ENCODE measurements around the gene TMEM38A.
"Not testable (repeated sequence)": the region's sequence is repeated elsewhere in the genome, so short reads cannot be mapped to it uniquely, and the experiment has no call there.

The TMEM38A gene

GRCh38 chr19:16637535-16637934 lies 23.4 kb upstream of the TMEM38A start:
- no peak for DNase-seq

- DNase-seq, result no peak
Measured at GRCh38 chr19:16638666-16639065, 22.3 kb upstream of the TMEM38A start.

GRCh38 chr19:16640951-16641350 lies 20.0 kb upstream of the TMEM38A start:
- DNase-seq, result no peak

GRCh38 chr19:16641695-16642094 lies 19.2 kb upstream of the TMEM38A start:
- no peak for DNase-seq

- DNase-seq, result peak in 44 of 51 donors; percentile 0 to 82 (median 50)
Measured at GRCh38 chr19:16645140-16645539, 15.8 kb upstream of the TMEM38A start.

GRCh38 chr19:16649734-16650133 lies 11.2 kb upstream of the TMEM38A start:
- no peak for DNase-seq

- no peak for DNase-seq
Measured at GRCh38 chr19:16650821-16651220, 10.1 kb upstream of the TMEM38A start.

- not testable (repeated sequence) for DNase-seq
Measured at GRCh38 chr19:16651421-16652188, 9.3 kb upstream of the TMEM38A start.

- no peak for DNase-seq
Measured at GRCh38 chr19:16652854-16653253, 8.1 kb upstream of the TMEM38A start.

GRCh38 chr19:16654140-16654539 lies 6.8 kb upstream of the TMEM38A start:
- no peak for DNase-seq

GRCh38 chr19:16654627-16655026 lies 6.3 kb upstream of the TMEM38A start:
- DNase-seq, result no peak

GRCh38 chr19:16655727-16656126 lies 5.2 kb upstream of the TMEM38A start:
- DNase-seq, result no peak

- DNase-seq, result no peak
Measured at GRCh38 chr19:16657384-16657783, 3.6 kb upstream of the TMEM38A start.

GRCh38 chr19:16659464-16659831 lies 1.5 kb upstream of the TMEM38A start:
- DNase-seq, result peak in 2 of 51 donors; percentile 28 to 59

GRCh38 chr19:16659832-16660708 lies 869 bp upstream of the TMEM38A start, which contains the start of gene SMIM7:
Gene SMIM7, minus strand, starts transcription at chr19:16660144. Its CDS starts 34 bp downstream, at chr19:16660110.
- peak; percentile 89 to 100 (median 98) for DNase-seq

GRCh38 chr19:16661480-16662034 lies 618 bp downstream of the TMEM38A start:
- DNase-seq, result peak in 34 of 51 donors; percentile 1 to 47 (median 18)

- no peak for DNase-seq
Measured at GRCh38 chr19:16668176-16668575, 7.2 kb downstream of the TMEM38A start.

GRCh38 chr19:16668702-16669101 lies 7.8 kb downstream of the TMEM38A start:
- not testable (repeated sequence) for DNase-seq

GRCh38 chr19:16670291-16670690 lies 9.4 kb downstream of the TMEM38A start:
- DNase-seq, result peak in 1 of 51 donors; percentile 1

GRCh38 chr19:16671652-16672274 lies 10.8 kb downstream of the TMEM38A start:
- DNase-seq, result no peak

GRCh38 chr19:16673231-16673630 lies 12.3 kb downstream of the TMEM38A start:
- no peak for DNase-seq

- DNase-seq, result not testable (repeated sequence)
Measured at GRCh38 chr19:16673839-16674238, 12.9 kb downstream of the TMEM38A start.

Measured in hypothalamus (tissue), 51 donors.